Measurements from ENCODE around the gene ANKRD44. TPM values are rescaled to one million over a fixed set of nuclear protein-coding genes. Genes with fewer than 3 reads are reported as not detected.

Gene ANKRD44
- polyA plus RNA-seq, 2 of the 4 experiments (the other 2 are of a cell fraction): 0.97 to 5.9 TPM

DNA sequence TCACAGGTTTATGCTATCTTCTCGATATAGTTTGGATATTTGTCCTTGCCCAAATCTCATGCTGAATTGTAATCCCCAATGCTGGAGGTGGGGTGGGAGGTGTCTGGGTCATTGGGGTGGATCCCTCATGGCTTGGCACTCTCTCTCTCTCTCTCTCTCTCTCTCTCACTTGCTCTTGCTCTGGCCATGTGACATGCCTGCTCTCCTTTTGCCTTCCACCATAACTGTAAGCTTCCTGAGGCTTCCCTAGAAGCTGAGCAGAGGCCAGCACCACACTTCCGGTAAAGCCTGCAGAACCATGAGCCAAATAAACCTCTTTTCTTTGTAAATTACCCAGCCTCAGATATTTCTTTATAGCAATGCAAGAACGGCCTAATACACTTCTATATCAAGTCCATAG lies 342.8 kb downstream of the ANKRD44 start (continued):
- TF ChIP-seq PBX3 (IDR thresholded peaks at IDR 0.05) (no peak), JUN (IDR thresholded peaks at IDR 0.05) (no peak), ZSCAN20 (CRISPR knock-in tag; IDR thresholded peaks at IDR 0.05) (no peak), USF2 (IDR thresholded peaks at IDR 0.05) (no peak)
- TF ChIP-seq, protein P1, sequence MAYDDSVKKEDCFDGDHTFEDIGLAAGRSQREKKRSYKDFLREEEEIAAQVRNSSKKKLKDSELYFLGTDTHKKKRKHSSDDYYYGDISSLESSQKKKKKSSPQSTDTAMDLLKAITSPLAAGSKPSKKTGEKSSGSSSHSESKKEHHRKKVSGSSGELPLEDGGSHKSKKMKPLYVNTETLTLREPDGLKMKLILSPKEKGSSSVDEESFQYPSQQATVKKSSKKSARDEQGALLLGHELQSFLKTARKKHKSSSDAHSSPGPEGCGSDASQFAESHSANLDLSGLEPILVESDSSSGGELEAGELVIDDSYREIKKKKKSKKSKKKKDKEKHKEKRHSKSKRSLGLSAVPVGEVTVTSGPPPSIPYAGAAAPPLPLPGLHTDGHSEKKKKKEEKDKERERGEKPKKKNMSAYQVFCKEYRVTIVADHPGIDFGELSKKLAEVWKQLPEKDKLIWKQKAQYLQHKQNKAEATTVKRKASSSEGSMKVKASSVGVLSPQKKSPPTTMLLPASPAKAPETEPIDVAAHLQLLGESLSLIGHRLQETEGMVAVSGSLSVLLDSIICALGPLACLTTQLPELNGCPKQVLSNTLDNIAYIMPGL (CRISPR knock-in tag; IDR thresholded peaks at IDR 0.05; ENCODE audit: borderline replicate concordance): no peak

GRCh38 chr2:196967116-196967515 lies 343.5 kb downstream of the ANKRD44 start:
- DNase-seq (ENCODE audit: low read depth in 1 of 2, low spot score in 1 of 2) (no peak), ATAC-seq (no peak), FAIRE-seq (no peak)
- Histone ChIP-seq H3K4me3 (no peak overlapping the region), H3K4me2 (no peak overlapping the region), H3K27ac (no peak overlapping the region), H3K9me3 (no peaks in the 10 kb centered on the region), H3K4me1 (no peaks in the 10 kb centered on the region)
- 58% methylated on average over 7 of the region's 7 CpGs for WGBS (ENCODE audit: missing lambda C conversion rate)
- POLR2A ChIA-PET: interaction anchor here (0.6 kb wide), 1 partner anchor 151 kb away, joined by 3 read pairs; no protein-coding TSS in a partner anchor
- no peak for TF ChIP-seq E2F6 (IDR thresholded peaks at IDR 0.05; ENCODE audit: borderline replicate concordance, low read depth)
- TF ChIP-seq HOXB5 (CRISPR knock-in tag; IDR thresholded peaks at IDR 0.05): no peak
- TF ChIP-seq ZNF302 (CRISPR knock-in tag; IDR thresholded peaks at IDR 0.05): no peak
- TF ChIP-seq HDAC2 (IDR thresholded peaks at IDR 0.05): no peak
- CTCF ChIA-PET: no interaction called here

DNA sequence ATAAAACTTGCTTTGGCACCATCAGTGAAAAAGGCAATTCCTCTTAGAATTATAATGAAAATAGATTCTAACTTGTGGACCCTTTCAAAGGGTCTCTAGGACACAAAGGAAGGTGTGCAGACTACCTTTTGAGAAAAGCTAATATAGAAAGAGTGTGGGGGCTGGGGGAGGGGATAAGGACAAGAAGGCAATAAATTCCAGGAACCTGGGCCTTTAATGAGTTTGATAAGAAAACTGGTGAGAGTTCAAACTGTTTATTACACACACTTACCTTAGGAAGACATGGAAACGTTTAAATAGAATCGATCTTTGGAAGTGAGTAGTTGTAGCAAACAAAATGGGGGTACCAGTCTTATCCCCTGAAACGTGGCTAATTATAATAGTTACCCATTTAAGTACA lies 344.5 kb downstream of the ANKRD44 start:
- ATAC-seq (no peak), DNase-seq (ENCODE audit: low read depth in 1 of 2, low spot score in 1 of 2) (no peak), FAIRE-seq (no peak)
- 51% methylated on average over 3 of the region's 3 CpGs for WGBS (ENCODE audit: missing lambda C conversion rate)
- no peaks in the 10 kb centered on the region for H3K4me1 ChIP-seq
- no peak for TF ChIP-seq REST (IDR thresholded peaks at IDR 0.05)
- no peak for TF ChIP-seq CBX2 (IDR thresholded peaks at IDR 0.05; ENCODE audit: borderline replicate concordance, low read depth)
- no peak for TF ChIP-seq NR3C1 (IDR thresholded peaks at IDR 0.05)
- TF ChIP-seq EHMT2 (IDR thresholded peaks at IDR 0.05; ENCODE audit: low read depth): no peak
- TF ChIP-seq NFE2L2 (conservative IDR thresholded peaks at IDR 0.05; ENCODE audit: low read length): no peak
- TF ChIP-seq CHD4 (IDR thresholded peaks at IDR 0.05; ENCODE audit: borderline replicate concordance): no peak
- no peak for TF ChIP-seq RFX5 (IDR thresholded peaks at IDR 0.05)
- no peak for TF ChIP-seq ESRRA (IDR thresholded peaks at IDR 0.05; ENCODE audit: borderline replicate concordance, low read length)
- TF ChIP-seq CEBPB (IDR thresholded peaks at IDR 0.05): no peak
- TF ChIP-seq FOSB (CRISPR knock-in tag; IDR thresholded peaks at IDR 0.05): no peak
- TF ChIP-seq NPAS2 (CRISPR knock-in tag; IDR thresholded peaks at IDR 0.05; ENCODE audit: borderline replicate concordance): no peak
- TF ChIP-seq RCOR1 (IDR thresholded peaks at IDR 0.05; ENCODE audit: low read depth, low read length): no peak
- TF ChIP-seq SMC3 (IDR thresholded peaks at IDR 0.05): no peak
- TF ChIP-seq PBX3 (IDR thresholded peaks at IDR 0.05): no peak
- TF ChIP-seq MYC (IDR thresholded peaks at IDR 0.05; ENCODE audit: borderline replicate concordance, low read length): no peak
- no peak for TF ChIP-seq CBX8 (IDR thresholded peaks at IDR 0.05)
- TF ChIP-seq POLR2A (IDR thresholded peaks at IDR 0.05; ENCODE audit: low read length): no peak
- TF ChIP-seq, protein P2, sequence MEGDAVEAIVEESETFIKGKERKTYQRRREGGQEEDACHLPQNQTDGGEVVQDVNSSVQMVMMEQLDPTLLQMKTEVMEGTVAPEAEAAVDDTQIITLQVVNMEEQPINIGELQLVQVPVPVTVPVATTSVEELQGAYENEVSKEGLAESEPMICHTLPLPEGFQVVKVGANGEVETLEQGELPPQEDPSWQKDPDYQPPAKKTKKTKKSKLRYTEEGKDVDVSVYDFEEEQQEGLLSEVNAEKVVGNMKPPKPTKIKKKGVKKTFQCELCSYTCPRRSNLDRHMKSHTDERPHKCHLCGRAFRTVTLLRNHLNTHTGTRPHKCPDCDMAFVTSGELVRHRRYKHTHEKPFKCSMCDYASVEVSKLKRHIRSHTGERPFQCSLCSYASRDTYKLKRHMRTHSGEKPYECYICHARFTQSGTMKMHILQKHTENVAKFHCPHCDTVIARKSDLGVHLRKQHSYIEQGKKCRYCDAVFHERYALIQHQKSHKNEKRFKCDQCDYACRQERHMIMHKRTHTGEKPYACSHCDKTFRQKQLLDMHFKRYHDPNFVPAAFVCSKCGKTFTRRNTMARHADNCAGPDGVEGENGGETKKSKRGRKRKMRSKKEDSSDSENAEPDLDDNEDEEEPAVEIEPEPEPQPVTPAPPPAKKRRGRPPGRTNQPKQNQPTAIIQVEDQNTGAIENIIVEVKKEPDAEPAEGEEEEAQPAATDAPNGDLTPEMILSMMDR (IDR thresholded peaks at IDR 0.05): no peak
- H3K27ac ChIP-seq: no peak overlapping the region
- H3K4me2 ChIP-seq: no peak overlapping the region
- no peak overlapping the region for H3K4me3 ChIP-seq
- no peaks in the 10 kb centered on the region for H3K9me3 ChIP-seq
- ChIA-PET POLR2A (no interaction called here), CTCF (no interaction called here)

Measured in A549 (cell line).